HG03439 (cell line): ENCODE measurements around the gene RREB1.
A peak's percentile ranks its signal among the peaks of the same experiment; 100 is the strongest.

Experiments
- ATAC-seq: cut with Tn5 transposase; IDR thresholded peaks from one replicate; pipeline ENCODE4 v1.9.1; 2021; ENCODE audit warnings: mild to moderate bottlenecking, moderate library complexity; ENCODE audit not compliant: unreplicated experiment

Gene RREB1

DNA sequence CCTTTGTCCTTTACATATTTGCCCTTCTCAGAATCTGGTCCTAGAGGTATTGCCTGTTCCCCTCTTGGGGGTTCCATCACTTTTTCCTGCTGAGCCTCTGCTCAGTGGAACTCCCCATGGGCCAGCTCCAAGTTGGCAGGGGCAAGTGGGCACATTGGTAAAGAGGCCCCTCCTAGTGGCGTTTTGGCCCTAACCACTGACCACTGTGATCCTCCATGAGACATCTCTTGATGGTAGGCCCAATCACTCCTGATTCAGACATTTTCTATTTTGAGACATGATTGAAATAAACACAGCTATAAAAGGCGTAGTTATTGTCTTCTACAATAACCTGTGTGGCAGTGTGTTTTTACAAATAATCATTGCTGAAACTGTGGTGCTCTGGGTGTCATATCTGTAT, 83.0 kb downstream of the RREB1 start:
- ATAC-seq, result no peak

DNA sequence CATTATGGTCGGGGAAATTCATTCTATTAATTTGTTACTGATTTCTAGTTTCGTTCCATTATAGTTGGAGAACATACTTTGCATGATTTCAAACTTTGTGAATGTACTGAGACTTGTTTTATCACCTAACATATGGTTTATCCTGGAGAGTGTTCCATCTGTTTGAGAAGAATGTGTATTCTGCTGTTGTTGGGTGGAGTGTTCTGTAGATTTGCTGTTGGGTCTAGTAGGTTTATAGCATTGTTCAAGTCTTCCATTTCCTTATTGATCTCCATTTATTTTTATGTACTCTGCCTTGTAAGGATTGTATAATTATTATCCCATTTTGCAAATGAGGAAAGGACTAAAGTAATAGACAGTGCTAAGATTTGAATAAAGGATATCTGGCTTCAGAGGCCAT, 85.4 kb downstream of the RREB1 start:
- ATAC-seq, result no peak

DNA sequence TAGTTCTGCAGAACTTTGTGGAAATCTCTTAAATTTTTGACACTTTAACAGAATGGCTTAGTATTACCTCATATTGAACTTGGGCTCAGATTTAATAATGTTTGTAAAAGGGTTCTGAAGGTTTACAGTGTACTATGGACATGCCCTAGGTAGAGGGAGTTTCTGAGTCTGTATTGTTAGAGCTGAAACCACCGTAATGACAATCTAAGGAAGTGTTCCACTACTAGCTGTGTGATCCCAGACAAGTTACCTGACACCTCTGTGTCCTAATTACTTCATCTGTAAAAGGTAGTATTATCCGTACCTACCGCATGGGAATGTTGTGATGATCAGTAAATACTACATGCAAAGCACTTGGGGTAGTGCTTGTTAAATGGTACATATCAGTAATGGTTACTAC, 86.9 kb downstream of the RREB1 start:
- ATAC-seq, result no peak

DNA sequence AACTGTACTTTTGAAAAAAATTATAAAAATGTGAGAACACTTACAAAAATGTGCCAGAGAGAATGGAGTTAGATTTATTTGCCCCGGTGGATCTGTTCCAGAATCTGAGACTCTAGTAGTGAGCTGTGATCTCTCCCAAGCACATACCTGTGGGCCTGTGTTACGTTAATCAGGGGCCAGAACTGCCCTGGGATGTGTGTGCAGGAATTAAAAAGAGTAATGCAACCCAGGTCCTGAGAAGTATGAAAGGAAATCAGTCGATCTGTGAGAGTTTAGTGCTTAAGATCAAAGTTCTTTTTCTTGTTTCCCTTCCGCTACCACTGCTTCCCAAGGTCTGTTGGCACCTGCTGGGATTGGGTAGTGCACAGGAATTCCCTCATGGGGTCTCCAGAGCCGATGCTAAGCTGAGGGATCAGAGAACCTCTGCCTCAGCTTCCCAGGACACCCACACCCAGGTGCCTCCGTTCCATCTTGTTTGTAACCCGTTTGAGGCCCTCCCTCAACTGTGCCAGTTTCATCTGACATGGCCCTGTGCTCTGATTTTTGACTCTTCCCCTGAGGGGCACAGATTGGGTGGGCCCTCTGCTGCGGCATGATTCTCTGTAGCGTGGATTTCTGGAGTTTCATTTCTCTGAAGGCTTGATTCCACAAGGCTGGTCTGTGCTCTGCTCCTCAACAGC, 87.7 kb downstream of the RREB1 start:
- ATAC-seq, result no peak

DNA sequence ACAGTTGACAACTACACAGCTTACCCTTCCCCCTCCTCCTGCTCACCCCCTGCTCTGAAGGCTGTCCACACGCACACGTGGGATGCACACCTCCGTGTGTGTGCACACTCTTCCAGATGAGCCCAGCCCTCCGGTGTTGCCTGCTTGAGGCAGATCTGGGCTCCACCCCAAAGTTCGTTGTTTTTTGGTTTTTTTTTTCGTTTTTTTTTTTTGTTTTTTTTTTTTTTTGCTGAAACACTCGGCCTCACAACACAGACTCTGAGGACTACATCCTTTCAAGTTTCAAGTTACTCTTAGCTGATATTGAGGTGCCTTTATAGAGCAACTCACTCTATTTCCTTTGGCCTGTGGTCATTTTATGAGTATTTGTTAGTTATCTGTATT, 88.2 kb downstream of the RREB1 start:
- no peak for ATAC-seq

DNA sequence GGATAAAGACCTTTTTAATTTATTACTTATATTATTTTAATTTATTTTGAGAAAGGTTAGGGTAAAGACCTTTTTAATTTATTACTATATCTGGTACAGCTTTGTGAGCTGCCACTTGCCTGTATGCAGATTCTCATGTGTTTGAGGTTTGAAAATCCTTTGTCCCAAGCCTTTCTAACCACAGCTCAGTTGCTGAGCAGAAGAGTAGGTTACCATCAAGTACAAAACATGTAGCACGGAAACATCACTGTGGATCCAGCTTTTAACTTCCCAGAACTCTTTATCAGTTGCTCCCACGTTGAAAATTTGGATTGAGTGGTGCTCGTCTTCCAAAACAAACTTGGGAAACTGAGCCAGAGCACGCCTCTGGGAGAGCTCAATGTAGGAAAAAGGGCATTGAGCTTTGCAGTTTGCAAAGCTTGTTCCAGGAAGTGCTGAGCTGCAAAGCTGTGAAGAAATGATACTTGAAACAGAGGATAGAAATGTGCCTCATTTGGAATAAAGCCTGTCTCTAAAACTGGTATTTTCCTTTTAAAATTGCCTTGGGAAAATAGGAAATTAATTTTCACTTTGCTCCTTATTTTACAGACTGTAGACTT, 89.0 kb downstream of the RREB1 start:
- no peak for ATAC-seq

DNA sequence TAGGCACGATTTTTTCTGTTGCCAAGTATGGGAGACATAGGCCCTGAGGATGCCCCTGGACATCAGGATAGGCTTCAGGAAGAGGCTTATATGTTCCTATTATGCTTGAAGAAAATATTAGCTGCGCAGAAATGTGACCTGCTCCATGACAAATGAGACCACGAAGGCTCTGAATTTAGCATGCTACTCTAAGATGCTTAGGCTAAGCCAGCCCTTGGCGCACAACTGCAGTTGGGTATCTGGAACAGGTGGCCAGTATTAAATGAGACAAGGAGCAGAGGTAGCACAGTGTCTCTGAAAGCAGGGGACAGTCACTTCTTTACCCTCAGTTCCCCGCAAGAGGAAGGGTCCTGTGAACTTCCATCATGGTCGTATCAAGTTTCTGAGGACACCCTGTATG, 90.0 kb downstream of the RREB1 start:
- no peak for ATAC-seq

DNA sequence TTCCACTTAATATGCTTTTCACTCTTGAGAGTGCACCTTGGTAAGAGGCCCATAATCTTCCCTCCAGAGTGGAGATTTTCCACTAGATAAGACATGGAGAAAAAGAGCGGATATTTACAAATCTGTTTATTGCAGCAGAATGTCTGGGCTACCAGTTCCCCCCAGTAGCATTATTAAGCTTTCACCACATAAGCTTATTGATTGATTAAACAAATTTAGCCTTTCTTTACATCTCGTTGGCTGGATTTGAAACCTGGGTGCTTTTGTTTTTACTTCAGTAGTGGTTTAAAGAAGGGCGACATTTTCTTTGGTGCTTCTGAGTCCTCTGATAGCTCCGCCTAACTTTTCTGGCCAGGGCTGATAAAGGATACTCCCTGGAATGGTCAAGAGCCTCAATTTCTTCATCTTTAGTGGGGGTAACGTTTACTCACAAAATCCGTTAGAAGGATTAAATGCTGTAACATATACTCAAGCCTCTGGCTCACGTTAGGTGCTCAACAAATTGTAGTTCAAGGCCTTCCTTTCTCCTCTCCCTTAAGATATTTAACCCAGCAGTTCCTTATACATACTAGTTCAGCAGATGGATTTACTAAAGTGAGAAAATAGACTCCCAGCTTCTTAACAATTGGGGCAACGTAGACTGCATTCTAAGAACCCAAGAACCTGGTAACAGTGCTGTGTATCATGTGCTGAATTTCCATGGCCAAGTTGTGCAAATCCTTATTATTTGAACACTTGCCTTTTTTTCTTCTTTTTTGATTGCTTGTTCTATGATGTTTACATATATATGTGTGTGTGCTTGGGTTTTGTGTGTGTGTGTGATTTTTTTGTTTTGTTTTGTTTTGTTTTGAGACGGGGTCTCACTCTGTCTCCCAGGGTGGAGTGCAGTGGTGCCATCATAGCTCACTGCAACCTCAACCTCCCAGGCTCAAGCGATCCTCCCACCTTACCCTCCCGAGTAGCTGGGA, 91.4 kb downstream of the RREB1 start:
- no peak for ATAC-seq

DNA sequence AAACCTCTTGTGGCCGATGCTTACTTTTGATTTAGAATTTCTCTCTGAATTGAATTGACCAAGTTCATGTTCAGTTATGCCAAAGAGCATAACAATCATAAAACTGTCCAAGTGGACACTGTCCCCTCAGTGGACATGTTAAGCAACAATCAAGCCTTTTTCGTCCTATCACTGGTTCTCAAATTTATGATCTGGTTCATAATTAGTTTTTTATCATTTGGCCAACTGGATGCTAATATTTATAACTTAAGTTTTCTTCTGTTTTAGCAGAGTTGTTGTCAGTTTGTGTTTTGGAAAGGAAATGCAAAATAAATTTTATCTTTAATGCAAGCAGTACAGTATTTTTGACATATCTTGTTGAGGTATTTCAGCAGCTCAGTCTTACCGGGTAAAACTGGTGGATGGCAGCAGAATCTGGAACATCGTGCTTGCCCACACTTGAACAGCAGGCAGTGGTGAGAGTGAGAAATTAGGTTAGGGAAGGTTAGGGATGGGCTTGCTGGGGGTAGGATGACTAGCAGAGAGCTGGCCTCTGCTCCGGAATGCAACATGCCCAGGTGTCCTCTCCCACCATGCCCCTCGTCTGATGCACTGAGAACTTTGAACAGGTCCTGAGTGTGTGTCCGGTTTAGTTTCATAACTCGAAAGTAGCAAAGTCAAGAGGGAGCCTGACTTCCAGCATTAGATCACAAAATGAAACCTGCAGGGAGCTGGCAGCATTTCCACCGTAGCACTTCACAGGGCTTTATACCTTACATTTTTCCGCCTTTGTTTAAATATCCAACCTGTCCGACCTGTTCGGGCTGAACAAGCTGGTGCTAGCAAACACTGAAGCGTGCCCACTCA, 93.1 kb downstream of the RREB1 start:
- no peak for ATAC-seq

DNA sequence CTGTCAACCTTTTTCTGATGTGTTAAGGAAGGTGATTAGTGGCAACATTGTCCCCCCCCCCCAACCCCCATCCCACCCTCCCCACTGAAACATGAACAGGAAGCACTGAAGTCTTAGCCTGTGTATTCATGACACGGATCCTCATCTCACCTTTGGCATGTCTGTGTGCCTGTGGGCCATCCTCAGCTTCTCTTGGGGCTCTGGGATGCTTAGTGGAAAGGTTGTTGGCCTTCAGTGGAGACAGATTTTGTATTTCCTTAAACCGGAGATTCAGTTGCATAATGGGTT, 93.6 kb downstream of the RREB1 start:
- ATAC-seq, result no peak

DNA sequence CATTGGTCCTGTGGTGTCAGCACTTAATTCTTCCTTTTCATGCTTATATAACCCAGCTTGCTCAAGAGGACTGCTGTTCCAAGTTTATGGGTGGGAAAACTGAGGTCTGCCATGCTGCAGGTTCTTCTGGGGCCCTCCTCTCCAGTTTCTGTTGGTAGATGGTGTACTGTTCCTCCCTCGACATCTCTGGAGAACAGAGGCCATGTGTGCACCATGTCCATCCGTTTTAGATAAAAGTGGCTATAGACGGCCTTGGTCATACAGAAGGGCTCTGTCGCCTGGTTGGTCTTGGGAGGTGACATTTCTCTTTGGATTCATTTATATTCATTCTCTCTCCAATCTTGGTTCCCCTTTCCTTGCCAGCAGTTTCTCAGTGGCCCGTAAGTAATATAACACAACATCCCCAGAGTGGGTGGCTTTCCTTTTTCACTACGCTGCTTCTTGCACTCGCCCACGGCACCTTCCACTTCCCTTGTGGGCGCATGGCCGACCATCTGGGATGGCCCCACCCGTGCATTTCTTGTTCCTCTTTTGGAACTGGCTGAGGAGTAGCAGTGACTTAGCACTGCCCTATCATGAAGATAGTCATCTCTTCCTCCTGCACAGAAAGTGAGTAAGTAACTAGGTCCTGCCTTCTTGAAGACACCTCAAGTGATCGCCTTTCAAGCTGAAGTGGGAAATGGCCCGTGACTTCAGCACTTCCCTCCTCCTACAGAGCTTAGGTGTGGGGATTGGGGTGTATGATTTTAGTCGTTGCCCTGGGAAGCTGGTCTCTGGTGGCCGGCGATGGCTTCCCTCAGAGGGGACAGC, 94.2 kb downstream of the RREB1 start:
- ATAC-seq, result peak; percentile 84

DNA sequence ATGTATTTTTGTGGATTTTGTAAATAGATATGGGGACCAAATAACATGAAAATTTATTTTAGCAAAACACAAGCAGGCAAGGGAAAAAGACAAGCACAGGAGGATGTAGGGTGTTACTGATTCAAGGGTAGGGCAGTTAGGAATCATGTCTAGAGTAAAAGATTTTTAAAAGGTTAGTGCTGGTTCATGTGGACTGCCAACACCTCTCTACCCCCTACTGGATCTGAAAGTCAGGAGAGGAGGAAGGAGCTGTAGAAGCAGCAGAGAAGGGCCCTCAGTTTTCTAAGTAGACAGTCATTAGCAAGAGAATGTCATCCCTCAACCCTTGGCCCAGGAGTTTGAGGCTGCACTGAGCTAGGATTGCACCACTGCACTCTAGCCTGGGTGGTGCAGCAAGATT, 95.2 kb downstream of the RREB1 start:
- ATAC-seq, result no peak

DNA sequence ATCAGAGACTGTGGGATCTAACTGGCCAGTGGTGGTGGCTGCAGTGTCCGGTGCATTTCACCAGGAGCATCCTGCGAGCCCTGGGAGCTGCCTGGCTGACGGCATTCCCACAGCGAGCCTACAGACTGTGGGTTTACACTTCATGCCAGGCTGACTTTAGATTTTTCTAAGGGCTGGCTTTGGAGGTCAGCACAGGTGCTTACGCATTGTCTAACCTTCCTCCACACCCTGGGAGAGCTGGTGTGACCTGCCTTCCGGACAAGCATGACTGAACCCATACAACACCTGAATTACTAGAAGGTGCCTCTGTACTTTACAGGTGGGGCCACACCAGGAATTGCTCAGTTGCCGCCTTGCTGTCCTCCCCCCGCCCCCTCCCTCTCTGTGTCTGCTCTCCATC, 96.2 kb downstream of the RREB1 start:
- no peak for ATAC-seq

DNA sequence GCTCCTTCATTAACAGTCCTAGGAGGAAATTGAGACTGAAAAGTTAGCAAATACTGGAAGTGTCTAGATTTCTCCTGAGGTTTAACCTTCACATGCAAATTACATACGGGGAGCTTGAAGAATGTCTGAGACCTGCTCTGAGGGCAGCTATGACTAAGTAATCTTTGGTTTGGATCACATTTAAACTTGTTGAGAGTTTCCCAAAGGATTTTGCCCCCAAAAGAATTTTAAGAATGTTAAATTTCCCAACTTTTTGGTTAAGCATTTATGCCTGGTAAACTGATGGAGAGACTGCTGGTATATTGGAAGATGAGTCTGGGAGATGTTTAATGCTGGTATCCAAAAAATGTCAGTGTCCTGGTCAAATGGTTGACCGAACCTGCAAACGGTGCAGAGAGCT, 97.0 kb downstream of the RREB1 start:
- ATAC-seq, result no peak

DNA sequence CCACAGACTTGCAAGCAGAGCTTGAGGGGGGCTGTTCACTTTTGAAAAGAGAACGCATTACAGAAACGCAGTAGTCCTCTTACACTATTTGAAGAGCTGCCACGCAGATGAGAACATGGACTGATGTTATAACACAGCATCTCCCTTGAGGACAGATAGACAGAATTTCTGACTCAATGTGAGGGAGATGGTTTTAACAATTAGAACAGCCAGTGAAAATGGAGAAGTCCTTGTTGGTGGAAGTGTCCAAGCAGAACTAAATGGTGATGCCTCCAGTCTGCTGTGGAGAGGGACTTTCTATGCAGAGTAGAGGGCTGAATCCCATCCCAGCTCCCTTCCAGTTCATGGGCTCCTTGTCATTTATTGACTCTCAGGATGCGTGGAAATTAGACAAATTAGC, 100.0 kb downstream of the RREB1 start:
- no peak for ATAC-seq

DNA sequence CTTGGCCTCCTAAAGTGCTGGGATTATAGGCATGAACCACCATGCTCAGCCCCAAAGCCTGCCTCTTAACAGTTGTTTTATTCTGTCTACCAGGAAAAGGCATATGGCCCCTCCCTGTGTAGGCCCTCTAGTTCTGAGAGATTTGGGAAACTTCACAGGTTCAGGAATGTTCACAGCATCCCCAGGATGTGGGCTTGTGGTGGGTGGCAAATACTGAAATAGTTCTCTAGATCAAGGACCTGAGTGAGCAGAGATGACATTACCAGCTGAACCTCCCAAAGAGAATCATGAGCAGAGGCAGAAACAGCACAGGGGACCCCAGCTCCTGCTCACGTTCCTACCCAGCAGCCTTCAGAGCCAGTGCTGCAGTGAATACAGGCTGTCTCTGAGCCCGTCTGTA, 105.7 kb downstream of the RREB1 start:
- ATAC-seq, result no peak

DNA sequence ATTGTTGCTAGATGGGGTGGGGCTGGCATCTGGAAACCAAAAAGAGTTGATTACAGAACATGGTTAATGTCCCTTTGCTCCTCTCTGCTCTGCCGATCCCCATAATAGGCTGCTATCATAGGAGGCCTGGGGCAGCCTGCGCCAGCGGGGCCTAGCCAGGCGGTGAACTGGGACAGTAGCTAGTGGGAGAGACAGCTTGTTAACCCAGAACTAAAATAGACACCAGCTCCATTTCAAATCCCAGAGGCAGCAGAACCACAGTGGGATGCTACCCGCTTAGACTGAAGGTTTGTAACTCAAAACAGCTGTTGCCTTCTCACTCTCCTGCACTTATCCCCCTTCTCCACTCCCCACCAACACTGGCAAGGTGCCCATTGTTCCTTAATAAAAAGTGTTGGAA, 106.7 kb downstream of the RREB1 start:
- ATAC-seq, result no peak

DNA sequence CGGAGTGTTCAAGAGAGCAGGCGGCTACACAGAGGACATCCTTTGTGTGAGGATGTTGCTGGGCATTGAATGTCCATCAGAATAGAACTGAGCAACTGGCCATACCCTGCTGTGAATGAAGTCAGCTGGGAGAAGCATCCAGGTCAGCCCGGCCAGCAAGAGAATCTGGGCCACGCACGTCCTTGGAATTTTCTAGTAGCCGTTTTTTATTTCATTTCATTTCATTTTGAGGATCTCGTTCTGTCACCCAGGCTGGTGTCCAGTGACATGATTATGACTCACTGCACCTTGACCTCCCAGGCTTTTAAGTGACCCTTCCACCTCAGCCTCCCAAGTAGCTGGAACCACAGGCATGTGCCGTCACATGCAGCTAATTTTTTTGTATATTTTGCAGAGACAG, 107.4 kb downstream of the RREB1 start:
- ATAC-seq, result no peak

DNA sequence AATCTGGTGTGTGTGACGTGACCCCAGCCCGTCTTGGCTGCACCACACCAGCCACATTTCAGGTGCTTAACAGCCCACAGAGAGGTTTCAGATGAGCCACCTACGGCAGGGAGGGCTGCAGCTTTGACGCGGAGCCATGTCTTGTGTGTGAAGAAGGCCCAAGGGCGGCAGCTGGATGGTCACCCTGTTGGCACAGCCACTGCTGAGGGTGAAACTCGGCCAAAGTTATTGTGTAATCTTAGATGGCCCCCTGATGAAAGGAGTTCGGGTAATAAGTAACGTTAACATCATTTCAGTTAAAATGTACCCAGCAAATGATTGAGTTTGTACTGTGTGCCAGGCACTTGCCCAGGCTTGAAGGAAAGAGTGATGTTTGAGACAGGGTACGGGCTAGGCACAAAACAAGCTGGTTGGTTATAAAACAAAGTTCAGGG, 108.1 kb downstream of the RREB1 start:
- no peak for ATAC-seq

DNA sequence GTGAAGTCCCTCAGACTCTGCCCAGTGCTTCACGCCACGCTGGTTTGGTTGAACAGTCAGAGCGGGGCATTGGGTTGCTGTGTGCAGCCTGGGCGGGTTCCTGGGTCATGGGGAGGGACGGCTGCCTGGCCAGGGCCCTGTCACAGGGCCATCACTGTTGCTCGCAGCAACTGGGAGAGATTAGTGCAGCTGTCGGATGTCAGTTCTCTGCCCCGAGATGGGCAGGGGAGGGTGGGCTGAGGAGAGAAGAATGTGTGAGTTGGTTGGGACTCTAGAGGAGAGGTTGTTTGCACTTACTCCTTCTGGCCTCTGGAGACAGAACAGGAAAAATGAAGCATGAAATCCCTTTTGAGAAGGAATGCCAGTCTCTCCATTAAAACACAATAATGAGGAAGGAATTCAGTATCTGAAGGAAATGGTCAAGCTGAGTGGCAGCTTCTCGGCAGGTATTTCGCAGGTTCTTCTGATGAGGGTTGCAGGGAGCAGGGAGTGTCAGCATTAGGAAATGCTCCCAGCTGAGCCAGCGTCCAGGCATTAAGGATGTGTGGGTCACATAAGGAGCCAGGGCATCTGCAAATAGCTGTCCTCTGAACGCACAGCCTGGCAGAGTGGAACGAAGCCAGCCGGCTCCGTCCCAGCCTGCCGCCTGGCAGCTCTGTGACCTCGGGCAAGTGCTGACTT, 109.3 kb downstream of the RREB1 start:
- ATAC-seq, result no peak
